GM18508 (cell line): ENCODE measurements around the gene GPR149.
A peak's percentile ranks its signal among the peaks of the same experiment; 100 is the strongest.
"Not testable (repeated sequence)": the region's sequence is repeated elsewhere in the genome, so short reads cannot be mapped to it uniquely, and the experiment has no call there.

Source experiments
- ATAC-seq: cut with Tn5 transposase; IDR thresholded peaks from one replicate; pipeline ENCODE4 v1.9.1; 2021; ENCODE audit warnings: moderate number of reproducible peaks; ENCODE audit not compliant: insufficient read depth, unreplicated experiment

Gene GPR149

DNA sequence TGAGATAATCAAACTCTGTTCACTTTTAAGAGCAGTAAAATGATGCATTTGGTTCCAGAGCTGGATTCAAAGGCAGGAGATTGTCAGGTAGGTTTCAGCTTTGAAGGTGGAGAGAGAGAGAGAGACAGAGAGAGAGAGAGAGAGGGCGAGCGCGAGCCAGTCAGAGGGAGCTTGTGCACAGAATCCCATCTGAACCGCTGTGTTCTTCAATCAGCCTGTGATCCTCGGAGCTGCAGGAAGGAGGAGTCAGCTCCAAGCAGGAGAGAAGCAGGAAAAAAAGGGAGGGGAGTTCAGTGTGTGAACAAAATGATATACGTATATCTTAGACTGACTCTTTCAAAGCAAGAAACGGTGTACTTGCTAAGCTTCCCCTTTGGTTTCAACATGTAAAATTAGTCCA, at the start of gene GPR149:
Gene GPR149, minus strand, starts transcription at position 177 of the 400 bp plus-strand sequence. CDS start 575 bp downstream, outside the sequence.
- ATAC-seq: no peak

DNA sequence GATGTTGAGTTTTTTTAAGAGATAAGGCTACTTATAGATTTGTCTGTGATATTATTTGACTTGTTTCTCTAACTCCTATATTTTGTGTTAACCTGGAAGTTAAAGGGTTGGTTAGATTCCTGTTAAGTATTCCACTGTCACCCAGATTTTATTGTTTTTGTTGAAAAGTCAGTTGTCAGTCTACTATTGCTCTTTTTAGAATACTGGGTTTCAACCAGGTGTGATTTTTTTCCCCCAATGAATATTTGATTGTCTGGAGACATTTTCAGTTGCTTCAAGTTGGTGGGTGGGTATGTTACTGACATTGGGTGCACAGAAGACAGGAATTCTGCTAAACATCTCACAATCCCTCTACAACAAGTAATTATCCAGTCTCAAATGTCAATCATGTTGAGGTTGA, 43.8 kb upstream of the GPR149 start:
- no peak for ATAC-seq

GRCh38 chr3:154469585-154469984, 39.6 kb upstream of the GPR149 start:
- ATAC-seq: no peak

GRCh38 chr3:154464440-154465190, 34.6 kb upstream of the GPR149 start:
- ATAC-seq: no peak

- ATAC-seq: no peak
These were observed 28.6 kb upstream of the GPR149 start for GRCh38 chr3:154458560-154458959.

GRCh38 chr3:154439081-154439480, 9.1 kb upstream of the GPR149 start:
- ATAC-seq: not testable (repeated sequence)

DNA sequence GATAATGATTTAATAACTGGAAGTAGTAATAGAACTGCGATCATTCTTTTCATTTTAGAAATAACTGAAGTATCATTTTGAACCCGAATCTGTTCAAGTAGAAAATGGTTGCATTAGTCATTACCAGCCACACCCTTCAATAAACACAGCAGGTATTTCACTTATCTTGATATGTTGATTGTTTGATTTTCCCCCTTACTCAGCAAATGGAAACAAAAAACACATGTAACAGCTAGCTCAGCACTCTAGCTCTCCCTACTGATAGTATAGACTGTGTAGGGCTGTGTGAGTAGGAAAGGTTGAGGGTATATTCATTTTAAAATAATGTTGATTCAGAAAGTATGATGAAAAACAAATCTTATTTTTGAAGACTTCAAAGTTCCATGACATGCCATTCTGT, 1.1 kb upstream of the GPR149 start:
- no peak for ATAC-seq

GRCh38 chr3:154428286-154429206, 1.4 kb downstream of the GPR149 start:
- ATAC-seq: no peak

DNA sequence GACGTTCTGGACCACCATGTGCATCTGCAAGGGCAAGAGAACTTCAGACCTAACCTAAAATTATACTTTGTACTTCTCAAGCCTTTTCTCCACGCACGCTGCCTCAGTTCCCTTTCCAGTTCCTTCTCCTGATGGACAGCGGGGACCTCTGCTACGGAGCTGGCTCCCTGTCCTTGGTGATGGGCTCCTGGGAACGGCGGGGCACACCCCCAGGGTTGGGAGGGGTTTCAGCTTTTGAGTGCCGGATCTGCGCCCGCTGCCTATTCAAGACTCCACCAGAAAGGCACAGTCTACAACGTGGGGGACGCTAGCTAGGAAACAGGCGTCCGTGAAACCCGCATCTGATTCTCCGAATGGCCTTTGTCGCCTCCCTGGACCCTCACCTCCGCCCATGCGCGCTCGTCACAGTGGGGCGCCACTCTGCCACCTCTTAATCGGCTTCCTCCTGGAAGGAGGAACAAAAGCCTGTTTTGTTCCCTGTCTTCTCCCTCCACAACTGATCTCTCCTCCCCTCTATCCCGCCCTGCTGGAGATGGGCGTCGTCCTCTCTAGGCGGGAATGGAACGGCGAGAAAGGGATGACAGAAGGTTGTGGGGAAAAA, 2.2 kb downstream of the GPR149 start:
- no peak for ATAC-seq

GRCh38 chr3:154422694-154423093, 7.3 kb downstream of the GPR149 start:
- ATAC-seq: no peak

DNA sequence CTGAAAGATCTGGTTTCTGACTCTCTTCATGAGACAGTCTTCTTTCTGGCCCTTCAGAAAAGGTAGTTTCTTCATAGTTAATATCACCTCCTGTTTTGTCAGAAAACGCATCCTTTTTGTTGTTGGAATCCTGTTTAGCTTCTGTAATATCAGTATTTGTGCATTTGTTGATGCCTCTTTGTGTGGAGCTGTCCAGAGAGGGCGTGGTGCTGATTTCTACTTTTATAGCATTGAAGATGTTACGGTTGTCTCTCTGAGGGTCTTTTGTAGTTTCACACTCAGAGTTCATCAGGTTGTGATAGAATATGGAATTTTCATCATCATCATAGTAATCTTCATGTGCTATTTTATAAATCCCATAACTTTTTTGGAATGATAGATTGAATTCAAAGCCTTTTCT, 8.9 kb downstream of the GPR149 start:
- no peak for ATAC-seq

- ATAC-seq: peak; percentile 98
These were observed 31.7 kb downstream of the GPR149 start for GRCh38 chr3:154398084-154398967.

- no peak for ATAC-seq
These were observed 40.1 kb downstream of the GPR149 start for GRCh38 chr3:154389861-154390260.

DNA sequence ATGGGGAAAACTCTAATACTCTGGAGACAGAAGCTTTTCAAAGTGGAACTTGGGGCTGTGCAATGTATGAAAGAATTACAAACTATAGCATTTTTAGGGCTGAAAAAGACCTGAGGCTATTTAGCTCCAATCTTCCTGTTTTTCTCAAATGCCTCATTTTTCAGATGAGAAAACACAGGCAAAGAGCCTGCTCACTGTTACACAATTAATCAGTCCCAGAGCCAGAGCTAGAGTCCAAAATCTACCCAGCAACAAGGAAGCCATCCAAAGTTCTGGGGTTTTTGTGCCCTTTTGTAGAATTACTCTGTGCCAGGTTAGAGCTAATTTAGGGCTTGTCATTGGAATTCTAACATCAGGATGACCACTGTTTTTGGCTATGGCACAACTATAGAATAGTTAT, 45.5 kb downstream of the GPR149 start:
- no peak for ATAC-seq

DNA sequence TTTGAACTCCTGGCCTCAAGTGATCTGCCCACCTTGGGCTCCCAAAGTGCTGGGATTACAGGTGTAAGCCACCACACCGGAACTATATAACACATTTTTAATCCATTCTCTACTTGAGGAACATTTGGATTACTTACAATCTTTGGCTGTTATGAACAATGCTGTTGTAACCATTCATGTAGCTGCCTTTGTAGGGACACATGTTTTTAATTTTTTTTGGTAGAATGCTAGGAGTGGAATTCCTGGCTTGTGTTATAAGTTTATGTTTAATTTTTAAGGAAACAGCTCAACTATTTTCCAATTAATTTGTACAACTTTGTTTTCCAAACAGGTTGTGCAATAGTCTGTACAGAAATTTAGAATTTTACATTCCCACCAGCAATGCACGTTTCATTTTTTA, 51.7 kb downstream of the GPR149 start:
- ATAC-seq: no peak

DNA sequence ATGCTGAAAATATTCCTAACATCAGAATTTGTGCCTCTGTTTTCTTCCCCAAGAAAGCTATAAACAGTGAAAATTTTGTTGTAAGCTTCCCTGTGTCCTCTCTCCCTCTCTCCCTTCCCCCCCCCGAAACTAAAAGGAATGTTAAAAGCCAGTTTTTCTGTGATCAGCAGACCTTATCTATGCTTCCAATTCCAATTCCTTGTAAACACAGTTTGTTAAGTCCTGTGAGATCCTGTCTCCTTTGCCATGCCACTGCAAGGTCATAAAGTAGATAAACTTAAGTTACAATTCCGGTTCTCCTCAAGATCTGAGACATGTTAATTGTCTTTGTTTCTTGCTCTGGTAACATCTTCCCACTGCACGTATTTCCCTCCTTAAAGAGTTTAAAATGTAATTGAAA, 62.8 kb downstream of the GPR149 start:
- no peak for ATAC-seq

DNA sequence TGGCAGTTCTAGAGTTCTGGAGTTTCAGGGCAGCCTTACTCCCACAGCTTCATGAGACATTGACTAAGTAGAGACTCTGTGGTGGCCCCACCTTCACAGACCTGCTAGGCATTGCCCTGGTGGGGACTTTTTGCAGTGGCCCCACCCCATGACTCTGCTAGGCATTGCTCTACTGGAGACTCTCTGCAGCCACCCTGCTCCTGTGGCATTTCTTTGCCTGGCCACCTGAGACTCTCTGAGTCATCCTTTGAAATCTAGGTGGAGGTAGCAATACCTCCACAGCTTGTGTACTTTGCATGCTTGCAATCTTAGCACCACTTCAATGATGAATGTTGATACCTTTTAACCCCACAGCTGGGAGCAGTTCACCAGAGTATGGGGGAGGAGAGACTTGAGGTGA, 65.1 kb downstream of the GPR149 start:
- no peak for ATAC-seq

DNA sequence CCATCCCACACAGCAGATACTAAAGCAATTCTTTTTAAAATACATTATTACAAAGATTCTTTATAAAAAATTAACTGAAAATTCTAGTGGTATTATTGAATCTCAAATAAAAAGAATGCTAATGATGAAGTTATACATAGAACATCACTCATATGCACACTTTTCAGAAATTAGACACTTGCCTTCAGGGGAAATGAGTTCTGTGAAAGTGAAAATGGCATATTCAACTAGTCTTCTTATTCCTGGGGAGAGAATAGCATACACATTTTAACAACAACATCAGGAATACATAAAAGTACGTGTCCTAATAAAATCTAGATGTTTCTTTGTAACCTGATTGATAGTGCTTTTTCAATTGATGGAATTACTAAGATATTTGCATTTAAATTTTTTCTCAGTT, 68.9 kb downstream of the GPR149 start:
- no peak for ATAC-seq

- ATAC-seq: no peak
These were observed 74.0 kb downstream of the GPR149 start for GRCh38 chr3:154356009-154356408.

- no peak for ATAC-seq
These were observed 80.8 kb downstream of the GPR149 start for GRCh38 chr3:154349223-154349622.
